Liver (tissue), 9 donors: Measurements from ENCODE around the gene SFXN5. TPM values are rescaled to one million over a fixed set of nuclear protein-coding genes. Genes with fewer than 3 reads are reported as not detected.

Experiments
- DNase-seq: peaks from one replicate; pipeline ENCODE4 v3.0.0-alpha.2; 2017; ENCODE audit warnings: low spot score
- H3K27ac ChIP-seq, 2 donors: one replicate each; pipeline ENCODE4 v1.7.0; 2013; ENCODE audit warnings: inconsistent platforms in 2 of 2, low read length in 2 of 2, control low read depth in 1 of 2, low read depth in 1 of 2, mild to moderate bottlenecking in 1 of 2
- H3K27me3 ChIP-seq, 4 donors: one replicate each; pipeline versions ENCODE4 v1.6.1 to v1.7.0; 2013; ENCODE audit warnings: low read length in 3 of 4, inconsistent platforms in 1 of 4, mild to moderate bottlenecking in 1 of 4, moderate library complexity in 1 of 4; ENCODE audit not compliant: control insufficient read depth in 4 of 4, insufficient read depth in 4 of 4
- H3K36me3 ChIP-seq, 4 donors: one replicate each; pipeline versions ENCODE4 v1.6.1 to v1.7.0; 2013; ENCODE audit warnings: low read length in 3 of 4, mild to moderate bottlenecking in 3 of 4, low read depth in 1 of 4, moderate library complexity in 1 of 4; ENCODE audit not compliant: control insufficient read depth in 4 of 4, insufficient read depth in 3 of 4
- H3K4me1 ChIP-seq, 4 donors: one replicate each; pipeline versions ENCODE4 v1.6.1 to v1.7.0; 2013; ENCODE audit warnings: low read length in 3 of 4, mild to moderate bottlenecking in 3 of 4, moderate library complexity in 1 of 4; ENCODE audit not compliant: control insufficient read depth in 4 of 4, insufficient read depth in 4 of 4
- H3K4me3 ChIP-seq, 3 donors: one replicate each; pipeline versions ENCODE4 v1.6.1 to v1.7.0; 2013; ENCODE audit warnings: low read length in 3 of 3, control low read depth in 1 of 3, low read depth in 1 of 3, mild to moderate bottlenecking in 1 of 3
- H3K9ac ChIP-seq, 2 donors: one replicate each; pipeline ENCODE4 v1.7.0; 2013; ENCODE audit warnings: low read length in 2 of 2, mild to moderate bottlenecking in 2 of 2, moderate library complexity in 2 of 2, control low read depth in 1 of 2, low read depth in 1 of 2
- H3K9me3 ChIP-seq, 4 donors: one replicate each; pipeline versions ENCODE4 v1.6.1 to v1.7.0; 2013; ENCODE audit warnings: low read length in 3 of 4; ENCODE audit not compliant: control insufficient read depth in 4 of 4
- FOXA1 ChIP-seq: IDR thresholded peaks from 2 replicates; pipeline ENCODE4 v1.6.1; 2016; ENCODE audit warnings: antibody characterized with exemption
- HNF4A ChIP-seq, 2 donors: conservative IDR thresholded peaks; 2 replicates each; pipeline ENCODE4 v1.6.1; 2016; ENCODE audit warnings: antibody characterized with exemption in 2 of 2, mild to moderate bottlenecking in 2 of 2
- RAD21 ChIP-seq, 2 donors: IDR thresholded peaks; 2 replicates each; pipeline ENCODE4 v1.6.1; 2016; ENCODE audit warnings: antibody characterized with exemption in 2 of 2, mild to moderate bottlenecking in 2 of 2
- RXRA ChIP-seq, 2 donors: IDR thresholded peaks; 2 replicates each; pipeline ENCODE4 v1.6.1; 2017 to 2018; ENCODE audit warnings: antibody characterized with exemption in 2 of 2, mild to moderate bottlenecking in 1 of 2
- WGBS: extraction: QIAGEN DNeasy Blood & Tissue Kit; methylation state at CpG from one replicate; pipeline ENCODE4 v1.1.7; 2013; 5-methylcytosine and 5-hydroxymethylcytosine counted together
- polyA plus RNA-seq, 2 donors: library from polyadenylated mRNA; stranded (reverse) in 1 of 2; unstranded in 1 of 2; fragments of 200-250 nt in 1 of 2; fragments of >200 nt in 1 of 2; fragmentation: Nextera tagmentation in 1 of 2; extraction: Ambion mirVana in 1 of 2; gene quantifications; one replicate each; pipeline versions ENCODE4 v1.2.1 to v1.2.3, GENCODE V29; 2013 to 2015
- total RNA-seq, 2 donors: library from RNA; depleted of rRNA; stranded (reverse); fragments of >200 nt; gene quantifications; one replicate each; pipeline ENCODE4 v1.2.3, GENCODE V29; 2014
- TF ChIP-seq, protein P1 (sequence below): IDR thresholded peaks from 2 replicates; pipeline ENCODE4 v1.6.1; 2016; ENCODE audit warnings: antibody characterized with exemption, mild to moderate bottlenecking
- TF ChIP-seq, protein P2 (sequence below): fragments of 150-350 bp; IDR thresholded peaks from 2 replicates; pipeline ENCODE4 v1.5.1; 2017; ENCODE audit warnings: improper control_type of control experiment, low read depth, low read length; ENCODE audit not compliant: missing input control
- donor health status: healthy.
- donor health status: healthy.
- donor health status: healthy.
- donor health status: healthy.
- donor health status: healthy.

SFXN5 gene
- total and polyA plus RNA-seq, 4 donors, result 23.3 to 58.2 (median 29.5) TPM

DNA sequence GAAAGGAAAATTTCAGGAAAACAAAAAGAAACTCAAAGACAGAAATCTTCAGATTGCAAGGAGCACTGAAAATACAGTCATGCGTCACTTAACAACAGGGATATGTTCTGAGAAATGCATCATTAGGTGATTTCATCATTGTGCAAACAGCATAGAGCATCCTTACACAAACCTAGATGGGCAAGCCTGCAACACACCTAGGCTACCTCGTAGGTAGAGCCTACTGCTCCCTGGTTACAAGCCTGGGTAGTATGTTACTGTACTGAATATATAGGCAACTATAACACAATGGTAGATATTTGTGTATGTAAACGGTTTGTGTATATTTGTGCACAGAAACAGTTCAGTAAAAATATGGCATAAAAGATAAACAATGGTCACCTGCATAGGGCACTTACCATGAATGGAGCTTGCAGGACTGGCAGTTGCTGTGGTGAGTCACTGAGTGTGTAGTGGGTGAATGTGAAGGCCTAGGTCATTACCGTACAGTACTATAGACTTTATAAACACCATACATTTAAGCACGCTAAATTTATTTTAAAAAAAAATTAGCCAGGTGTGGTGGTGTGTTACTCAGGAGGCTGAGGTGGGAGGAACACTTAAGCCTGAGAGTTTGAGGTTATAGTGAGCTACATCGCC lies 33.4 kb downstream of the SFXN5 start (continued):
- TF ChIP-seq, protein P1, sequence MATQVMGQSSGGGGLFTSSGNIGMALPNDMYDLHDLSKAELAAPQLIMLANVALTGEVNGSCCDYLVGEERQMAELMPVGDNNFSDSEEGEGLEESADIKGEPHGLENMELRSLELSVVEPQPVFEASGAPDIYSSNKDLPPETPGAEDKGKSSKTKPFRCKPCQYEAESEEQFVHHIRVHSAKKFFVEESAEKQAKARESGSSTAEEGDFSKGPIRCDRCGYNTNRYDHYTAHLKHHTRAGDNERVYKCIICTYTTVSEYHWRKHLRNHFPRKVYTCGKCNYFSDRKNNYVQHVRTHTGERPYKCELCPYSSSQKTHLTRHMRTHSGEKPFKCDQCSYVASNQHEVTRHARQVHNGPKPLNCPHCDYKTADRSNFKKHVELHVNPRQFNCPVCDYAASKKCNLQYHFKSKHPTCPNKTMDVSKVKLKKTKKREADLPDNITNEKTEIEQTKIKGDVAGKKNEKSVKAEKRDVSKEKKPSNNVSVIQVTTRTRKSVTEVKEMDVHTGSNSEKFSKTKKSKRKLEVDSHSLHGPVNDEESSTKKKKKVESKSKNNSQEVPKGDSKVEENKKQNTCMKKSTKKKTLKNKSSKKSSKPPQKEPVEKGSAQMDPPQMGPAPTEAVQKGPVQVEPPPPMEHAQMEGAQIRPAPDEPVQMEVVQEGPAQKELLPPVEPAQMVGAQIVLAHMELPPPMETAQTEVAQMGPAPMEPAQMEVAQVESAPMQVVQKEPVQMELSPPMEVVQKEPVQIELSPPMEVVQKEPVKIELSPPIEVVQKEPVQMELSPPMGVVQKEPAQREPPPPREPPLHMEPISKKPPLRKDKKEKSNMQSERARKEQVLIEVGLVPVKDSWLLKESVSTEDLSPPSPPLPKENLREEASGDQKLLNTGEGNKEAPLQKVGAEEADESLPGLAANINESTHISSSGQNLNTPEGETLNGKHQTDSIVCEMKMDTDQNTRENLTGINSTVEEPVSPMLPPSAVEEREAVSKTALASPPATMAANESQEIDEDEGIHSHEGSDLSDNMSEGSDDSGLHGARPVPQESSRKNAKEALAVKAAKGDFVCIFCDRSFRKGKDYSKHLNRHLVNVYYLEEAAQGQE, result no peak
- TF ChIP-seq, protein P2, sequence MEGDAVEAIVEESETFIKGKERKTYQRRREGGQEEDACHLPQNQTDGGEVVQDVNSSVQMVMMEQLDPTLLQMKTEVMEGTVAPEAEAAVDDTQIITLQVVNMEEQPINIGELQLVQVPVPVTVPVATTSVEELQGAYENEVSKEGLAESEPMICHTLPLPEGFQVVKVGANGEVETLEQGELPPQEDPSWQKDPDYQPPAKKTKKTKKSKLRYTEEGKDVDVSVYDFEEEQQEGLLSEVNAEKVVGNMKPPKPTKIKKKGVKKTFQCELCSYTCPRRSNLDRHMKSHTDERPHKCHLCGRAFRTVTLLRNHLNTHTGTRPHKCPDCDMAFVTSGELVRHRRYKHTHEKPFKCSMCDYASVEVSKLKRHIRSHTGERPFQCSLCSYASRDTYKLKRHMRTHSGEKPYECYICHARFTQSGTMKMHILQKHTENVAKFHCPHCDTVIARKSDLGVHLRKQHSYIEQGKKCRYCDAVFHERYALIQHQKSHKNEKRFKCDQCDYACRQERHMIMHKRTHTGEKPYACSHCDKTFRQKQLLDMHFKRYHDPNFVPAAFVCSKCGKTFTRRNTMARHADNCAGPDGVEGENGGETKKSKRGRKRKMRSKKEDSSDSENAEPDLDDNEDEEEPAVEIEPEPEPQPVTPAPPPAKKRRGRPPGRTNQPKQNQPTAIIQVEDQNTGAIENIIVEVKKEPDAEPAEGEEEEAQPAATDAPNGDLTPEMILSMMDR, result no peak

DNA sequence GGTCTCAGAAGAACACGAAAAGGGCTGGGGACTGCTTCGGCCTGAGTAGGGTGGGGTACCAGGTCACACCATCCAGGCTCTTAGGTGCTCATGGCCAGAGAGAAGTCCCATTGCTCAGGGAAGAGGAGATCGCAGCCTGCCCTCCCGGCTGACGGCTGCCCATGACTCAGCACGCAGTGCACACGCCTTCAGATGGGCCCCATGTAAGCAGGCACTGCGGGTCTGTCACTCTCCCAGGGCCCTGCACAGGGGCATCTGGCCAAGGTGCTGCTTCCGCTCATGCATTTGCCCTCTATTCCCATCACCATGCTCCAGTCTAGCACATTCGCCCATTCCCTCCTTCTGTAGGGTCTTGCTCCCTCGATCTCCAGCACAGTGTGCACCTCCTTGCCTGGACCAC lies 34.7 kb downstream of the SFXN5 start:
- H3K9me3 ChIP-seq, result no peaks in the 10 kb centered on the region
- WGBS, result 95% methylated on average over 11 of the region's 11 CpGs
- DNase-seq, result no peak
- H3K27me3 ChIP-seq, result no peaks in the 10 kb centered on the region
- peaks cover 3 to 7% (median 3%) of the 10 kb centered on the region in 4 donors for H3K36me3 ChIP-seq
- no peak overlapping the region for H3K9ac ChIP-seq
- TF ChIP-seq RAD21 (IDR thresholded peaks at IDR 0.05), result no peak
- TF ChIP-seq, protein P2, result no peak
- peak overlapping the region; percentile 64 to 77 for H3K27ac ChIP-seq
- H3K4me3 ChIP-seq, result no peak overlapping the region
- peaks cover 29 to 67% (median 53%) of the 10 kb centered on the region in 4 donors for H3K4me1 ChIP-seq

DNA sequence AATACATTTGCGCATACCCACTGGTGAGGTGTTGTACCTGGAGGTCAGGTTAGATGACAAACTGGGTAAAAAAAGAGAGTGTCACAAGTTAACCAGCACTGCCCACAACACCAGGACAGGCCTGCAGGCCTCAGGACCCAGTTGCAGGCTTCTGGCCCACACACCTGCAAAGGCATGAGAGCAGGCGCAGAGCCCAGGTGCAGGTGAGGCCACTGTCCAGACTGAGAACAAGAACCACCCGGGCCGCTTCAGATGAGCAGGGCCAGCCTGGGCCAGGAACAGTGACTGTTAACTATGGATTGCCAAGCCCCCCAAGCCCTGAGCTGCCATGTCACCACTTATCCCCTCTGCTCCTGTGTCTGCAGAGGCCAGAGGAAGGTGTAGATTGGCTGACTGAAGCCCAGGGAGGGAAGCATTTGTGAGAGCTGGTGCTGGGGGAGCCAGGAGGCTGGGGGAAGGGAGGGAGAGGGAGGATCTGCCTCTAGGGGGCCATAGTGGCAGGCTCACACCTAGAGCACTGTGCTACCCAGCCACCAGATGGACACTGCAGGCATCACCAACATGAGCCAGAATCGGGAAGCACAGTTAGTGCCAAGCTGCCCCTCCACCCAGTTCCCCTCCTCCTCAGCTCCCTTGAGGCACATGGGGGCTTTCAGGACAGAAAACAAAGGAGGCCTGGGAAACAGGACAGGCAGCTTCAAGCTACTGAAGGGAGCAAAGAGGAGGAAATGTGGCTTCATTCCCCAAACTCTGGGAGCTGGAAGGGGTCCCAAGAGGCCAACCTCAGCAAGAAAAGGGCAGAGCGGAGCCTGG lies 35.4 kb downstream of the SFXN5 start:
- Histone ChIP-seq H3K4me3 (no peak overlapping the region), H3K27ac (peak overlapping the region; percentile 64 to 77), H3K4me1 (peaks cover 31 to 73% (median 57%) of the 10 kb centered on the region in 4 donors), H3K36me3 (peaks cover 3 to 7% (median 3%) of the 10 kb centered on the region in 4 donors), H3K27me3 (no peaks in the 10 kb centered on the region), H3K9me3 (no peaks in the 10 kb centered on the region), H3K9ac (no peak overlapping the region)
- 53% methylated on average over 6 of the region's 6 CpGs for WGBS
- DNase-seq, result no peak
- peak in 1 of 2 donors; percentile 43 for TF ChIP-seq RAD21 (IDR thresholded peaks at IDR 0.05)
- TF ChIP-seq RXRA (IDR thresholded peaks at IDR 0.05), result peak in 1 of 2 donors; percentile 47
- TF ChIP-seq HNF4A (conservative IDR thresholded peaks at IDR 0.05), result peak in 1 of 2 donors; percentile 27
- no peak for TF ChIP-seq FOXA1
